NOMO-1 treated with DMSO at 0.1 percent for 48 hours (cell line): ENCODE measurements around the gene NOL6.

Experiments
- DNase-seq: peaks from one replicate; lab custom pipeline; 2025; ENCODE audit not compliant: unreplicated experiment; lab: John Stamatoyannopoulos, UW

Gene NOL6

DNA sequence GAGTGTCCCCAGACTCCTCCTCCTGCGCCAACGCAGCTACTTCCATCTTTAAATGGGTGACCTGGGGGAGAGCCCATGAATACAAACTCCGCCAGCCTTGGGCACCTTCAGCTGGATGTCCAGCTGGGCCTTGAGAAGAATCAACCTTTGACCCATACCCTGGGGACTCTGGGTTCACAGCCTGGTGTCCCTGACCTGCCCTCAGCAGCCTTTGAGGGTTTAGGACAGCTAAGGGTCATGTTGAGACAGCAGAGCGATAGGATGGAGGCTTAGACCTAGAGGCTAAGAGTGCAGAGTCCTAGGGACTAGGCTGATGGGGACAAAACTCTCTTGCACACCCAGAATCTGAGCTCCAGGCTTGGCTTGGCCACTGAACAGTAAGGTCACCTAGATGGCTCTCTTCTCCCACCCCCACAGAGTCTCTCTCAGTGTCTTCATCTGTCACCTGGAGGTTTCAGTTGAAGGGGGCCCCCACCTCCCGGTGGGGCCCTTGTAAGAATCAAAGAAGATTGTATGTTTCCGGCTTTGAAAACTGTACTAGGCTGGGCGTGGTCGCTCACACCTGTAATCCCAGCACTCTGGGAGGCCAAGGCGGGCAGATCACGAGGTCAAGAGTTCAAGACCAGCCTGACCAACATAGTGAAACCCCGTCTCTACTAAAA lies 19.6 kb downstream of the NOL6 start:
- no peak for DNase-seq

DNA sequence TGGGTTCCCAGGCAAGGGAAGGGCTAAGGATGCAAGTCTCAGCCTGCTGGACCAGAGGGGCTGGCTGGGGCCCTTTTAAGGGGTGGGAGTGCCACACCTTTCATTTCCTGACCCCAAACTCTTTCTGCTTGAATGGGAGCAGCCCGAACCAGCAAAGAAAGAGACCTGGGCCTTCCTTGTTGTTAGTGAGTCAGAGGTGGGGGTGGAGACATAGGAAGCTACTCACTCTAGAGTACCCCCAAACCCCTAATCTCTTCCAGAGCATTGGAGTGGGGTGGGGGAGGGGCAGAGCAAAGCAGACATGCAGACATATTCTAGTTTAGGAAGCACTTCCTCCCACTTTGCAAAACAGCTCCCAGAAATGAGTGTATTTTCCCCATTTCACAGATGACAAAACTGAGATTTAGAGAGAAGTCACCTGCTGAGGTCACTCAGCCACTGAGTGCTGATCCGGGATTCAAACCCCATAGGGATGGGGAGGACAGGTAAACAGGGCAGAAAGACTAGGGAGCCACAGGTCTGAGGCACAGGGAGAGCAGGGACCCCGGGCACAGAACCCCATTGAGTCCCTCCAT lies 20.4 kb downstream of the NOL6 start:
- no peak for DNase-seq

DNA sequence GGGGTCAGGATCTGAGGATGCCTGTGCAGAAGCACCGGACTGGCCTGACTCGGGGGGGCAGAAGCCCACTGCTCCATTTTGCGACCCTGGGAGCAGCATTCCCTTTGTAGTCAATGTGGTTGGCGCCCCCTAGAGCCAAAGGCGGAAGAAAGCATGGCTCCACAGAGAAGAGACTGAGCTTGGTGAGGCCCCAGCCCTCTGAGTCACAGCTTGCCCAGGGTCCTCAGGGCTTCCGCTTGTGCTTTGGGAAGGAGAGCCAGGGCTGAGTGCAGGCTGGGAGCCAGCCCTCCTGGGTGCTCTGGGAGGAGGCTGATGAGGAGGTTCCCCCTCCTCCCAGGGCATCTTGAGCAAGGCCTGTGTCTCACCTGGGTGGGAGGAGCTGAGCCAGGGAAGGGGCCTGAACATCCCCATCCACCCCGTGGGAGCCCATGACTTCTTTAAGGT lies 20.9 kb downstream of the NOL6 start:
- peak; percentile 66 for DNase-seq

DNA sequence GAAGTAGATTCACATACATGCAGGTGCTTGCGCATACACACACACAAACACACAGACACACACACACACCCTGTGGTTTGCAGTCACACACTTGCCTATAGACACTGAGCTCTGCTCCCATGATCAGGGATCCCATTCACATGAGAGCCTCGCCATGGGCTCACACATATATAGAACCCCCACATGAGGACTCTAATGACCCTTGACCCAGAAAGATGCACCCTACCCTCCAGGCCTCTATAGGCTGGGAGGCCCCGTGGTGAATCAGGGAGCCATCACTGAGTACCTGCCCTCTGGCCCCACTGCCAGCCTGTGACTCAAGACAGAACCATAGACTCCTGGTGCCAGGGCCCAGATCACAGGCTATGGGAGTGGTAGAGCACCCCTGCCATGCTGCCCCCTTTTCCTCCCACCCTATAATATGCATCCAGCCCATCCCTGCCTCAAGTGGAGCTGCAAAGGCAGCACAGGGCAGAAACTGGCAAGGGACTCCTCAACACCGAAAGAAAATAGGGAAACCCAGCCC lies 23.0 kb downstream of the NOL6 start:
- DNase-seq: no peak

DNA sequence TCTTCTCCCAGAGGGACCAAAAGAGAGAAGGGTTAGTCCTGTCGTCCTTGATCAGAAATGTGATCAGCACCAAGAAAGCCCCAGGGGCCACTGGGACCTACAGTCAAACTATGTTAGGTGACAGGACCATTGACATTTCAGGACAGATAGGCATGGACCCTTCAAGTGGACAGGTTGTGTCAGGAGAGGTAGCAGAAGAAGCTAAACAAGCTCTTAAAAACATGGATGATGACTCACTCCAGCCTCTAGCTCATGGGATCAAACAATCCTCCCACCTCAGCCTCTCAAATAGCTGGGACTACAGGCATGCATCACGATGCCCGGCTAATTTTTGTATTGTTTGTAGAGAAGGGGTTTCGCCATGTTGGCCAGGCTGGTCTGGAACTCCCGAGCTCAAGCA lies 24.0 kb downstream of the NOL6 start:
- DNase-seq: no peak

DNA sequence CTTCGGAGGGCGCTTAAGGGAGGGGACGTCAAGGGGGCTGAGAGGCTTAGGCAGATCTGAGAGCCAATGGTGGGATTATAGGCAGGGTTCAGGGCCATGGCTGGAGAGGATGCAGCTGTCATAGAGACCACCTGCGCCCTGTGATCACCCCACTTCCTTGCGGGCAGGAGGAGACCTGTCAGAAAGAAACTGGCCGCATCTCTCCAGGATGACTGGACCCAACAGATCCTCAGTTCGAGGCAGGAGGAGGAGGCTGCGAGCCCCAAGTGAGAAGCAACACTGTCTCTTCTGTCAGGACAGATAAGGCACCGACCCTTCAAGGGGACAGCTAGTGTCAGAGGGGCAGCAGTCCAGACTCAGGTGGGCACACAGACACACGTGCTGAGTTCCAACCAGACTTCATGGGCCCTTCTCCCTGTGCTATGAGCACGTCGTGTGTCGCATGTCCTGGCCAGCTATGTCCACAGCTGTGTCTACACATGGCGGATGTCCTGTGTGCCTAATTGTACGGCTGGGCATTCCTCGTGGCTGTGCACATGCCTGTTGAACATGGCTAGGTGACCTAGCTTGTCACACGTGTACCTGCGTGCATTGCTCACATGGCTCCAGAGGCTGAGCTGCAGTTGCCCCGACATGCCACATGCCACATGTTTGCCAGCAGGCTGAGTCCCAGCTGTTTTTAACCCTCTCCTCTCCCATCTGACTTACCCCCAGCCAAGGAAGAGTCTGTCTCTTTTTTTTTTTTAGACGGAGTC lies 25.7 kb downstream of the NOL6 start:
- DNase-seq: no peak

DNA sequence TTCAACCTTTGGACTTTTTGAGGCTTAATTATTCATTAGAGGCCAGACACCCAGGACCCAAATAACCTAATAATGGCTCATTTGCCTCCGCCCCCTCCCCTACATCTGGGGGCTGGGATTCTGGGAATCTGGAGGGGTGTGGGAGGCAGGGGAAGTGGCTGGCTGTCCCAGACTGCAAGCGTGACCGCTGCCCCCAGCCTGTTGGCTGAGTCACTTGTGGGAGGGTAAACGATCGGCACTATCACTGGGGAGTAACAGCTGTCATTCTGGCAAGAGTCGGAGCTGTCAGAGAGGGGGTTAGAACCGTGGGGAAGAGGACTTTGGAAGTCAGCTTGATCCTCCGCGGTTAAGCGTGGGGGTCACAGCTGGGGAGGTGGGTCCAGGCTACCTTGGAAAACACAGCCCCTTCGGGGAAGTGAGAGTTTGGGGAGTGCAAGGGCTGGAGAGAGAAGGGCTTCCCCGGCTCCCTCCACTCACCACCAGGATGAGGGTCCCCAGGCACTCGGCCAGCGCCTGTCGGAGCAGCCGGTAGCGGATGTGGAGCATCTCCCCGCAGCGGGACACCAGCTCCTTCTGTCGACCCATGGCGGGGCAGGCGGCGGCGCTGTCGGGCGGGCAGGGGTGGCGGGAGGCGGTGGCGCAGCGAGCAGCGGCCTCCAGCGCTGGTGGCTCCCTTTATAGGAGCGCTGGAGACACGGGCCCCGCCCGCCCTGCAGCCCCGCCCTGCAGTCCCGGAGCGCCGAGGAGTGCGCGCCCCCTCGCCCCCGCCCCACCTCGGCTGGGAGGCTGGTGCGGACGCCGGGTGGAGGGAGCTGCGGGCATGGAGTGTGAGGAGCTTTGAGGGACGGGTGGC lies 26.6 kb downstream of the NOL6 start, which contains the start of gene AQP3:
Gene AQP3, minus strand, starts transcription at position 648 of the 853 bp plus-strand sequence. Its CDS starts 63 bp downstream, at position 585.
- peak; percentile 62 for DNase-seq

DNA sequence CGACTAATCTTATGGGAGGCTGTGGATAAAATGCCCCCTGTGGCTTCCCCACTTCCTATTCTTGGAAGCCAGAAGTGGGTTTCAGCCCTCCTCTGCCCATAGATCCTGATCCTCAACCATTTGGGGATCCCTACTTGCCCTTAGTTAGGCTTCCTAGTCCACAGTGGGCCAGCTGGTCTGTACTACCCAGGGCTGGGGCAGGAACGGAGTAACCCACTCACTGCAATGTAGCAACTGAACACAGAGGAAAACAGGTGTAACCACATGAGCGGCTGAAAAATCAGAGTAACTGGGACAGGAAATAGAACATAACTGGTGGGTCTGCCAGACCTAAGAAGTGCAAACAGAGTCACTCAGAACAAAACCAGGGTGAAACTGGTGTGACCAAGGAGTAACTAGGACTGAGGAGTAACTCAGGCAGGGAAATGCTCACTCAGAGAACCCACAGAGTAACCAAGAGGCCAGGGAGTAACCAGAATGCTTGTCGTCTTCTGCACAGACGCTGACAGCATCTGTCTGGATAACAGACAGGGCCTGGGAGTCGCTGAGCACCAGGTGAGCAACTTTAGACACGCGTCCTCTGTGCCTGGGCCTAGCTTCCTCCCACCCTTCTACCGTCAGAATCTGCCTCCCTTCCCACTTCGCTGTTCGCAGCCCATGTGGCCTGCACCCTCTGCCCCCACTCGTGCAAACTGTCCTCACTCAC lies 27.3 kb downstream of the NOL6 start:
- DNase-seq: no peak

DNA sequence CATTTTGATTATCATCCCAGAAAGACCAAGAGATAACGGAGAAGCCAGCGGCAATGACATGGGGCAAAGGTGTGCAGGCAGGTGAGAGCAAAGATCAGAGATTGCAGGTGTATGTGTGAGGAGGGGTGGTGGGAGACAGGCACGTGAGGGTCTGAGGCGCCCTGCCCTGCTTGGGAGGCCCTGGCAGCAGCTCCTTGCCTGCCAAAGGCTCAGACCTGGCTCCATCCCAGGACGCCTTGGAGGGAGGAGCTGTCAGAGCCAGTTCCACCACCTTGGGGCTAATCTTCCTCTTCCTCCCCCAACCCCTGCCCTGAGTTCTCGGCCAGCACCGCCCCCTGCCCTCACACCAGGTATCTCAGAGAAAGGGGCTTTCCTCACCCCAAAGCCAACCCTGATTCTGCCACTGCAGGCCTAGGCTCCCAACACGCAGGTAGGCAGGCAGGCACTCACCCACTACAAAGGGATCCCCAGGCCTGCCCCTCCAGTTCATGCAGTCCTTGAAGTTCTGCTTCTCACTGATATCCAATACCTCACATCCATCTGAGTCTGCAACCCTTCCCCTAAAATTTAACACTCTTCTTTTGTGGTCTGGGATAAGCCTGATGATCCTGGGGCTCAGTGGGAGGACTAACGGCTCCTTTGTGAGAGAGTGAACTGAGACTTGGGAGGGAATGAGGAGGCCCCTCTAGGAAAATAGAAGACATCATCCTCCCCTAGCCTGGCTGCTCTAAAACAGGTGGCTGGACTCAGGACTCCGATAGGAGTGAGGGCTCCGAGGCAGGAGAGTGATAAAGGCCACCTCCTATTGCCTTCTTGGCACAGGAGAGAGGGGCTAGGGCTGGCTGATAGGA lies 28.1 kb downstream of the NOL6 start:
- DNase-seq: no peak

DNA sequence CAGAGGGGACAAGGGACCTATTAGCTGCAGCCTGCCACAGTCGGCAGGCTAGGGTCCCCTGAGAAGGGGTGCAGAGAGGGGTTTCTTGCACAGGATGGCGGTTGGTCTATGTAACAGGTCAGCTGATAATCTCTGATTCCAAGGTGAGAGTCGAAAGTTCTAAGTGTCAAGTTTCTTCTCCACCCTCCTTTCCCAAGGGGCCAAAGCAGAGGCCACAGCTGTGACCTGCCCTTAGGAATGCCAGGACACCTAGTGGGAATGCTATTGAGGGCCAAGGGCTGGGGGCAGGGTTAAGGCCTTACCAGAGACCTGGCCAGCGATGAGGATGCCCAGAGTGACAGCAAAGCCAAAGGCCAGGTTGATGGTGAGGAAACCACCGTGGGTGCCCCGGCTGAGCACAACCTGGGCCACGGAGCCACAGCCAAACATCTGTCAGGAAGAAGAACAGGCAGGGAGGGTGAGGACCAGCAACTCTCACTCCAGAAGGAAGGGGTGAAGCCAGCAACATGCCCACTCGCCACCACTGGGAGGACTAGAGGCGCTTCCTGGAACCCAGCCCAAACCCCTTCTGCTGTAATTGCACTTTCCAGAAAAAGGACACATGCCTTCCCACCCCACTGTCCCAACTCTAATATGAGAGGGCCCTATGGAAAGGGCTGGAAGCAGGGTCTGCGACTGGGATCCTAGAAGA lies 30.1 kb downstream of the NOL6 start:
- DNase-seq: no peak

DNA sequence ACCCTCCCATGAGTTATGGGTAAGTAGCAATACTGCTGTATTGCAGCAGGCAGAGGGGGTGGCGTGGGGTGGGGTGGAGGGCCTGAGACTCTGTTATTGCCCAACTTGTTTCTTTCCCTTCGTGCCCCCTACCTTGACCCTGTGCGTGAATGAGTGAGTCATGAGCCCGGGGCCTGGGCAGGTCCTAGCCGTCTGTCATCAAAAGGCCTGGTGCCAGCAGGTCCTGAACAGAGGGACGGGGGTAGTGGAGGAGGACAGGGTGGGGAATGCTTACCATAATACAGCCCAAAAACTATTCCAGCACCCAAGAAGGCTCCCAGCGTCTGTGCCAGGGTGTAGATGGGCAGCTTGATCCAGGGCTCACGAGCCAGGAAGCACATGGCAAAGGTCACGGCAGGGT lies 30.7 kb downstream of the NOL6 start:
- no peak for DNase-seq

DNA sequence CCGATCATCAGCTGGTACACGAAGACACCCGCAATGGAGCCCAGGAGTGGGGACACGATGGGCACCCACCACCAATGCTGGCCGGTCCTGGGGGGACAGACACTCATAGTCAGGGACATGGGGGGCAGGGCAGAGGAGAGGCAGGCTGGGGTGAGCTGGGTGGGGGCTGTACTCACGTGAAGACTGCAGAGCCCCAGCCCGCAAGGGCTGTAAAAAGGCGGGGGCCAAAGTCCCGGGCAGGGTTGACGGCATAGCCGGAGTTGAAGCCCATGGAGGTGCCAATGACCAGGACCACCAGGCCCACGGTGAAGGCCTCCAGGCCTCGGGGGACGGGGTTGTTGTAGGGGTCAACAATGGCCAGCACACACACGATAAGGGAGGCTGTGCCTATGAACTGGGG lies 31.6 kb downstream of the NOL6 start:
- no peak for DNase-seq

DNA sequence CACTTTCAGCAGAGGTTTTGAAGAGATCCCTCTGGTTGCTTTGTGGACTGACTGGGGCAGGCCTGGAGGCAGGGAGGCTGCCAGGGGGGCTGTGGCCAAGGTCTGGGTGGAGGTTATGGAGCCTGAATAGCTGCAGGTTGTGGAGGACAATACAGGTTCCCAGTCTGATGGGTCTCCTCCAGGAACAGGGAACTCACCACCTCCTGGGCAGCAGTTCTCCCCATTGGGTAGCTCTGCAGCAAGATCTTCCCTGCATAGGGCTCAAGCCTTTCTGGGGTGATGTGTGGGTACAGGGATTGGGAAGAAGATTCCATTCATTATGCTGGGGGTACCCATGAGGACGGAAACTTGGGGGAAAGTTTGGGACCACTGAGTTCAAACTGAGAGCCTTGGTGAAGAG lies 33.1 kb downstream of the NOL6 start:
- DNase-seq: no peak

DNA sequence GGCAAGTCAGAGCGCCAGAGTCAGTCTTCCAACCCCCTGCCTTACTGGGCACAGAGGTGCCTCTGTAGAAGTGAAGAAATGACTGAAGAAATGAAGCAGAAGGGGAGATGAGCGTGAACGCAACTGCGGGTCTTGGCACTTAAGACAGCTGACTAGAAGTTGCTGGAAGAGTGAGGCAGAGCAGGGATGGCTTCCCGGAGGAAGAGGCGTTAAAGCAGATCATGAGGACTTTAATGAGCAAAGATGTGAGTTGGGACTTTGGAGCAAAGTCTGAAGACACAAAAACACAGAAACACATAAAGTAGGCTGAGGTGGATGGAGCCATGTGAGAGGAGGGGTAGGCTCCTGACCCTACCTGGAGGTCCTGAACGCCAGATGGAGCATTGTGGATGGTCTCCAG lies 33.5 kb downstream of the NOL6 start:
- no peak for DNase-seq

DNA sequence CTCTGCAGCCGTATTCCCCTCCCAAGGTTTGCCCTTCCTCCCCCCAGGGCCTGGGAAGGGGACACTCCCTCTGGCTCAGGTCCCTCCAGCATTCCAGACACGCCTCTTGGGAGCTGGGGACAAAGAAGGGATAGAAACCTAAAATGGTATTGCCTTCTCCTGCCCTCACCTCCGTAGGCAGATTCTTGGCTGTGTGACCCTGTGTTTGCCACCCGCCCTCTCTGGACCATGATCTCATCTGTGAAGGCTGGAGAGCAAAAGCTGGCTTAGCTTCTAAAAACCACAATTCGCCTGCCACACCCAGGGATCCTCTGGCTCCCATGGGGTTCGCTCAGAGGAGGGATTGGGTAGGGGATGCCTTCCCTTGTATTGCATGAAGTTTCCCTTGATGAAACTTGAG lies 34.0 kb downstream of the NOL6 start:
- DNase-seq: no peak

DNA sequence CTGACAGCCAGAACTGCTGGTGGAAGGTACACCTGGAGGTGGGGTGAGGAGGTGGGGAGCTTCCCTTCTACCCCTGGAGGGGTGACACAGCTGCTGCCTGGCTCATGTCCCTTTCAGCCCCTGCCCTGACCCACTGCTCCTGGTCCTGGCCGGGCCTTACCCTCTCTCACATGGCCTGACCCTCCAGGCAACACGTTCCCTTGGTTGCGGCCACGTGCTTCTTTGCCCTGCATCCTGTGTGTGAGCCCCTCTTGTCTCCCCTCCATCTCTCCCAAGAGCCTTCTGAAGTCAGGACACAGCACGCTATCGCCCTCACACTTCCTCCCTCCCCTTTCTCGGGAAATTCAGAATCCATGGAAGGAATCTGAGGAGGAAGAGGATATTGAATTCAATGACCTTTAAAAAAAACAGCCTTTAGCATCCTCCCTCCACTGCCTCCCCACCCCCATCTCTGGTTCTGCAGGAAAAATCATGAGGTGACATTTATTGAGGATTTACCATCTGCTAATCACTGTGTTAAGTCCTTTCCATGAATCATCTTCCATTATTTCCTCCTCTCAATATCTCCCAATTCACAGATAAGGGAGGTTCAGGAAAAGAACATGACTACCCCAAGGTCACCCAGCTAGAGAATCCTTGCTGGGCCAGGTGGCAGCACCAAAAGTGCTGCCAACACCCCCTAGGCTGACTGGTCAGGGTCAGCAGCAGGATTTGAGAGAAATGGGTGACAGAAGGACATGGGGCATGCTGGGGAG lies 34.6 kb downstream of the NOL6 start:
- DNase-seq: no peak

DNA sequence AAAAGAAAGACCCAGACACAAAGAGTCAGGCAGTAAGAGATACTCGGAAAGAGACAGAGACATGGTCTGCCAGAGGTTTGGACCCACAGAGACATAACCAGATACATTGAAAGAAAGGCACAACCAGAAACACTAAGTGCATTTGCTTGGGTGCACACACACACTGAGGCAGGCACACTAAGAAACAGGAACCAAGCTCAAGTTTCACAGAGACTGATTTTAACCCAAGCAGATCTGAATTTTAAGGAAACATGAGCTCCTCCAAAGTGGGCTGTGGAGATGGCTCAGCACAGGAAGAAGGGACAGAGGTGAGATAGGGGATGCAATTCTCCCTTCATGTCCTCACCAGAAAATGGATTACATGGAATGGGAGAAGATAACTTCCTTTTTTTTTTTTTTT lies 35.8 kb downstream of the NOL6 start:
- no peak for DNase-seq

DNA sequence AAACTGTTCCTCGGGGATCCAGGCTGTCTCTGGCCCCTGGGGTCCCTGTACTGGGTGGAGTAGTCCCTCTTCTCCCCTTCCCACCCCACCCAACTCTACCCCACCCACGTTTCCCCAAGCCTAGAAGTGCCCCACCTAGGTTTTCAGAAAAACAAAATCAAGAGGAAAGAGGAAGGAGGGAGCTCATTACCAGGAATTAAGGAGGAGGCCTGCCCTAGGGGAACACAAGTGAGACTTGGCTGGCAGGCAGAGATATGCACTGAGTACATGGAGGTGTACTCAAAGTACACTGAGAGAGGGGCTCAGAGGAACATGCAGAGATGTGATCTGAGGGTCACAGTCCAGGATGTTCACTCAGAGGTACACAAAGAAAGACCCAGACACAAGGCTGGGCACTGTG lies 36.5 kb downstream of the NOL6 start:
- DNase-seq: no peak
